Eye (tissue), 1 donor: ENCODE data around the gene HRH3.

Experiments
- DNase-seq: peaks from one replicate; pipeline ENCODE4 v3.0.0-alpha.2; 2015

HRH3 gene

DNA sequence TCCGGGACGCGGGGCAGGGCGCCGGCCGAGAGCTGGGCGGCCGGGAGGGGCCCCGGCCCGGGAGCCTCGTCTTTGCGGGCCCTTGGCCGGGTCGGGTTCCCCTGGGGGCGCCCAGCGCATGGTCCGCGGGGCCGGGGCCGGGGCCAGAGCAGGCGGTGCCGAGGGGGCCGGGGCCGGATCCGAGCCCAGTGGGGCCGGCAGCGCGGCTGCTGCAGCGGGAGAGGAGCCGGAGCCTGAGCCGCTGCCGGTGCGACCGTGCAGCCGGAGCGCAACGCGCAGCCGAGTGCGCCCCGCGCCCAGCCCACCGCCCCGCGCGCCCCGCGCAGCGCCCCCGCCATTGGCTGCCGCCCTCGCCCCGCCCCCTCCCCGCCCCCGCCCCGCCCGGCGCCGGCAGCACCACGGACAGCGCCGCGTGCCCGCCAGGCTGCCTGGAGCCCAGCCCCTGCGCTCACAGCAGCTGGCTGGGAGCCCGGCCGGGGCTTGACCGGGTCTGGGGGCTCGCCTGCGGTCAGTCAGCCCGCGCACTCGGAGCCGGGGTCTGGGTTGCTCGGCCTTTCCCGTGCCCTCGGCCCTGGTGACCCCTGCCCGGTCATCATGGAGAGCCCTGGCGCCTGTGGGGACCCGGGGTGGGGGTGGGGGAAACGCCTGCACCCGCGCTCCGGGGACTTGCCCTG lies at the start of gene HRH3:
Gene HRH3, minus strand, starts transcription at position 287 of the 674 bp plus-strand sequence. CDS start 308 bp downstream, outside the sequence.
- DNase-seq = peak; percentile 85

DNA sequence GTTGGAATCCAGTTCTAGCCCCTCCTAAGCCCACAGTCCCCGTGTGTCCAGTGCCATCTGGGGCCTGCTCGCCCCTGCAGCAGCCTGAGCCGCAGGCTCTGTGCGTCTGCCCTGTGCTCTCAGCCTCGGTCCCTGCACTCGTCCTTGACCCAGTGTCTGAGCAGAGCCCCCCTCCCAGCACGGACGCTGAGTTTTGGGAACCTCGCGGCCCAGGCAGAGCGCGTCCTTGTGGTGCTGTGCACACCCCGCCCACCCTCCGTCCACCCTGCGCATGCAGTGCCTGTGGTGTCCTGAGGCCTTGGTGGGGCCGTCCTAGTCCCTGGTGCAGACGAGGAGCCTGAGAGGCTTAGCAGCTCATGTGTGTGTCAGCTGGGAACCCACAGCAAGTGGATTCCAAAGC lies 49.8 kb upstream of the HRH3 start:
- no peak for DNase-seq

DNA sequence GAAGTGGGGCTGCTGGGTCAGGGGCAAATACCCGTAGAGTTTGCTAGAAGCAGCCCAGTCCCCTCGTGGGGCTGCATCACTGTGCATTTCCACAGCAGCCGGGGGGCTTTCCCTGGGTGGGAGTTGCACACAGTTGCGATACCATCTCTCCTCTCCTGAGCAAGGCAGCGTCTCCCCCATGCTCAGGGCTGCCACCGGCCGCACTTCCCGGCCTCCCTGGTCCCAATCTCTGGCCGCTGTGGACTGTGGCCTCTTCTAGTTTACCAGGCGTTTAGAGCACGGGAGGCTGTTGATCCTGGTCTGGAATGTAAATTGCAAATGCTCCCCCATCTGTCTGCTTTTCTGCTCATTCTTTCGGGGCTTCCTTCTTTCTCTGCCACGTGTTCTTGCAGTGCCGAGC lies 49.3 kb upstream of the HRH3 start:
- no peak for DNase-seq

DNA sequence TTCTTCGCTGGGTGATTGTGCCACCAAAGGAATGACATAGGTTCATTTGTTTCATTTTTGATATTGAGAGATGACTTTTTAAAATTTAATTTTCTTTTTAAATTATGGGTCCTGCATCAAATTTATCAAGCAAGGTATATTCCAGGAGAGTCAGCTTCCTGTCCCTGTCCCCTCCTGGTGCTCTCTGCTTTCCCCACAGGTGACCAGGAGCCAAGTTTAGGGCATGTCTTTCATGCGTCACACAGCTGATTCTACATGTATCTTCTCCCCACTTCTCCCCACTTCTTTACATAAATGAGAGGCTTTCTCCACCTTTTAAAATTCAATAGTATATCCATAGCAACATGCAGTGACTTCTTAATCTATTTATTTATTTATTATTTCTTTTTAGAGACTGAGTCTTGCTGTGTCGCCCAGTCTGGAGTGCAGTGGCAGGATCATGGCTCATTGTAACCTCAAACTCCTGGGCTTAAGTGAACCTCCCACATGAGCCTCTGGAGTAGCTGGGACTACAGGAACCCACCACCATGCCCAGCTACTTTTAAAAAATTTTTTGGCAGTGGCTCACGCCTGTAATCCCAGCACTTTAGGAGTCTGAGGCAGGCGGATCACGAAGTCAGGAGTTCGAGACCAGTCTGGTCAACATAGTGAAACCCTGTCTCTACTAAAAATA lies 48.3 kb upstream of the HRH3 start:
- DNase-seq = no peak

DNA sequence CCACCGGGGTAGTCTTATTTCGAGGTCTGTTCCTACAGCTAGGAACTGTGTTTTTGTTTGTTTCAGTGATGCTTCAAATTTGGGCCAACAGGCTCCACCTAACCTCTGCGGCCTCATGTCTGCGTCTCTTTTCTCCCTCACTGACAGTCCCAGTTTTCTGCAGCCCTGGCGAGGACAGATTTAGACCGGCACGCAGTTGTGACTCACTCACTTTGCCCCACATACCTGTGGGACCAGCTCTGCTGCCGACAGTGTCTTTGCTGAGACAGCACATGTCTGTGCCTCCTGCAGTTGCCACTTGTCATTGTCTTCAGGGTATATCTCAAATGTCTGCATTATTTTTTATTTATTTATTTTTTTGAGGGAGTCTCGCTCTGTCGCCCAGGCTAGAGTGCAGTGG lies 47.5 kb upstream of the HRH3 start:
- DNase-seq = no peak

DNA sequence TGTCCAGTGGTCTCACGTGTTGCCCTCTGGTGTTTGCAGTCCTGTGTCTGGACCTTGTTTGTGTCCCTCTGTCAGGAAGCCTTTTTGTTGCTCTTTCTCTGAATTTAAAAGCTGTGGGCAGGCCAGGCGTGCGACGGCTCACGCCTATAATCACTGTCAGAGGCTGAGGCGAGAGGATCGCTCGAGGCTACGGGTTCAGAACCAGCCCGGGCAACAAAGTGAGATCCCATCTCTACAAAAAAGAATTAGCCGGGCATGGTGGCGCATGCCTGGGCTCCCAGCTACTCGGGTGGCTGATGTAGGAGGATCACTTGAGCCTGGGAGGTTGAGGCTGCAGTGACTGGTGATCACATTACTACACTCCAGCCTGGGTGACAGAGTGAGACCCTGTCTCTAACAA lies 46.8 kb upstream of the HRH3 start:
- DNase-seq = no peak

DNA sequence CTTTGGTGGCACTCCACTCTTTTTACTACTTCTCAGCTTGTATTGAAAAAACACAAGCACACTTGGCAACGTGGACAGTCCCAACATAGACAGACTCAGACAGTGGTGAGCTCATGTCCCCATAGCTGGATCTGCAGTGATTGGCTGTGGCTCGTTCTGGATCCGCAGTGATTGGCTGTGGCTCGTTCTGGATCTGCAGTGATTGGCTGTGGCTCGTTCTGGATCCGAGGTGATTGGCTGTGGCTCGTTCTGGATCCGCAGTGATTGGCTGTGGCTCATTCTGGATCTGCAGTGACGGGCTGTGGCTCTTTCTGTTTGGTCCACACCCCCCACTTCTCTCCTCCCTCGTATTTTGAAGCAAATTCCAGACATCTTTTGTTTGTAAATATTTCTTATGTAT lies 46.3 kb upstream of the HRH3 start:
- no peak for DNase-seq

DNA sequence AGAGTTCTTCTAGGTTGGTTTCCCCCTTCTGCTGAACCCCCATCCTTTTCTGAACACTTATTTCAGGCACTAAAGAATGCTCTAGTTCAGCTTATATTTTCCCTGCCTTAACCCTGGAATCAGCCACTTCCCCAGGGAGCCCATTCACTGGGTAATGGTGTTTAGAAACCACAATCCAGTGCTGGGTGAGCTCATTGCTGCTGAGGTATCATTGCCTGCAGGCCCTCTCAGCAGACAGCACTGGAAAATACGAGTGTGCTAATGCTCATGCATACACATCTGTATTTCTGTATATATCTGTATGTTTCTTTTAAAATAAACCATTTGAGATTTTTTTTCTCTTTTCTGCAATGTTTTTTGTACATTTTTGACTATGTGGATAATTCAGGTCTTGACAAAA lies 45.3 kb upstream of the HRH3 start:
- DNase-seq = no peak

DNA sequence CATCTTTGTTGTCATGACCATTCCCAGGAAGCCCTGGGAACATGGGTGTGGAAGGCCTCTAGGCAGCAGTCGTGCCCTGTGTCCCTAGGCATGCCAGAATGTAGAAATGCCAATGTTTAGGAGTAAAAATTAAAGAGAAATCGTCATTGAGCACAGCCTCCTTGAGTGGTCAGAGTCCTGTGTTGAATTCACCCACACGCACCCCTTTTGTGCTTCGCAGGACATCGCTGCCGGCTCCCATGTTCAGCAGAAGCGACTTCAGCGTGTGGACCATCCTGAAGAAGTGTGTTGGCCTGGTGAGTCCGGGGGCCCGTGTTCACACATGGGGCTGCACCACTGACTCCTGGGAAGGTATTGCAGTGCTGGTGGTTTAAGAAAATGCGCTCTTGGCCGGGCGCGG lies 43.3 kb upstream of the HRH3 start:
- DNase-seq = no peak

DNA sequence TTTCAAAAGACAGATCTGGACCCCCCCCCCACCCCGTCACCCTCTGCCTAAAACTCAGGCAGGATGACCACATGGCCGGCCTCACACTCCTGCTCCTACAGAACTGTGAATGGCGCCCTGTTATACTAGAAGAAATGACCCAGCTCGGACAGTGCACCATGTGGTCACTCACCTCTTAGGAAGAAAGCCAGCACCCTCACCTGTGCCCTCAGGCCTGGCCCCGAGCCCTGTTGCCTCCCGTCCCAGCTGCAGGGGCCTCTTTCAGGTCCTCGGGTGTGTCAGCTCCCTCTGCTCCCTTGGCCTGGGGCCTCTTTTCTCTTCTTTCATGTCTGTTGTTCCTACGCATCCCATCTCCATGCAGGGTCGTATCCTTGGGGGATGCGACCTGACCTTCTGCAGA lies 42.0 kb upstream of the HRH3 start:
- no peak for DNase-seq

DNA sequence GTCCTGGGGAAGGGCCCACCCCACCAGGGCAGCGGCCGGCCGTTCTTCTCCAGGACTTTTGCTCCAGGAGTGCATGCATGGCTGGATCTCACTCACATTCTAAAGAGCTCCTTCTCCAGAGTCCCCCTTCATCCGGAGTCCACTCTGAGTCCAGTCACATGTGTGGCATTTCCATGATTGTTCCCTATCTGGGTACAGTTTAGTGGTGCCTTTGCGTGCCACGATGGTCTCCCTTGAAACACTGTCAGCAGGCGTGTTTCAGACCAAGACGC lies 39.2 kb upstream of the HRH3 start:
- DNase-seq = no peak

DNA sequence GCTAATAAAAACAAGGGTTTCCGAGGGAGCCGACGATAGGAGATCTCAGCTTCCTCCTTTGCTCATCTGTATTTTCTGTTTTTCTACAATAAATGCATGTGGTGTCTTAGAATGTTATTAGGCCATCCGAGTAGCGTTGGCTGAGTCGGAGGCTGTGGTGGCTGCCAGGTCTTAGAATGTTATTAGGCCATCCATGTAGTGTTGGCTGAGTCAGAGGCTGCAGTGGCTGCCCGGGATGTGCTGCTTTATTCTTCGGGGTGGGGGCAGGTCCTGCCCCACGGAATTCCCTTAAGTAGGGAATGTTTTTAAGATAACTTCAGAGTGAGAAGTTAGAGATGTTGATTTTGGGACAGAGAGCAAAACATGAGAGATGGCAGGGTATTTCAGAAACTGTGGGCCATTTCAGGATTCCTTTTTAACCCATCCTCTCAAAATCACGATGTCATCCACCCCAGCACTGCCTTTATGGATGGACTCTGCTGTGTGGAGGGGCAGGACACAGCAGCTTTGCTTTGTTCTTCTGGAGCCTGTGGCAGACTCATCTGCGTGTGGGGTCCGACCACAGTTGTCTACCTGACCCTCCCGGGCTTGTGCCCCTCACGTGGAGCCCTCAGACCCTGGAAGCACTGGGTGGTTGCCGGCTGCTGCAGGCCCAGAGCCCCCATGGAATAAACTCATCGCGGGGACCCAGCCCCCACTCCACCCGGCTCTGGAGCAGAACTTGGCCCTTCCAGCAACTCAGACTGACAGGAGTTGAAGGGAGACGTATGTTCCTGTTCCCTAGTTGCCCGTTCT lies 38.6 kb upstream of the HRH3 start:
- no peak for DNase-seq

DNA sequence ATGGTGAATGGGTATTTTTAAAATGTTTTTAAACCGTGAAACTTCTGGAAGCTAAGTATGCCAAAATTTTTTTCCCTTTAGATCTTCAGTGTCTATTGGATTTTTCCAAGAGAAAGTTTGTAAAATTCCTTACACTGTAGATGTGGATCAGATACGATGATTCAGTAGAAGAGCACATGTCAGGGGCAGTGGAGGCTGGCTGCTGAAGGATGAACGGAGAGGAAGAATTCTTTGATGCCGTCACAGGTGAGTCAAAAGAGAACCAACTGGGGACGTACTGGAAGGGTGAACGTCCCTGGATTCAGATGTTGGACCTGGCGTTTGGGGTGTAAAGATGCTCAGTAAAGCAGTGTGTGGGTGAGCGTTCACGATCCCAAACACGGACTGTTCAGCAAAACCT lies 35.9 kb upstream of the HRH3 start:
- DNase-seq = no peak

DNA sequence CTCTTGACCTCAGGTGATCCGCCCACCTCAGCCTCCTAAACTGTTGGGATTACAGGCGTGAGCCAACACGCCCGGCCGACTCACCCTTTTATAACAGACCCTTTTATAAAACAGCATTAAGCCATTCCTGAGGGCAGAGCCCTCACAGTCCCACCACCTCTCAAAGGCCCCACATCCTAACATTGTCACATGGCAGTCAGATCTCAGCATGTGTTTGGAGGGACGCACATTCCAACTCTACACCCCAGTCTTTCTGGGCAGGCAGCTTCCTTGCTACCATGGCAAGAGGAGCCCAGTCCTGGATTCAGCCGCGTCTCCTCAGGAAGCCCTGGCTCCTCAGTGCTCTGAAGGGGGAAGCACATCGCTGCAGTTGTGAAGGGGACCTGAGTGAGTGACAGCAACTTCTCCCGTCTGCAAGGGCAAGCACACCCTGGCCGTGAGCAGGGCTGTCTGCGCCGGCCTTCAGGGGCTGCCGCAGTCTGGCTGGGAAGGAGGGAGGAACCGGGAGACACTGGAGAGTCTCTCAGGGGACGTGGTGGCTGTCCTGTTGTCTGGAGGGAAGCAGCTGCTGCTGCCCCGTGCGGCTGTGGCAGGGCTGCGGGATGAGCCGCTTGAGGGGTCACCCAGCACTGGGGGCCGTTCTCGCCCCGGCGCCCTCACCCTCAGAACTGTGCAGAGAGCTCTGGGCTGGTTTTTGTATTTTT lies 34.1 kb upstream of the HRH3 start:
- peak; percentile 65 for DNase-seq

DNA sequence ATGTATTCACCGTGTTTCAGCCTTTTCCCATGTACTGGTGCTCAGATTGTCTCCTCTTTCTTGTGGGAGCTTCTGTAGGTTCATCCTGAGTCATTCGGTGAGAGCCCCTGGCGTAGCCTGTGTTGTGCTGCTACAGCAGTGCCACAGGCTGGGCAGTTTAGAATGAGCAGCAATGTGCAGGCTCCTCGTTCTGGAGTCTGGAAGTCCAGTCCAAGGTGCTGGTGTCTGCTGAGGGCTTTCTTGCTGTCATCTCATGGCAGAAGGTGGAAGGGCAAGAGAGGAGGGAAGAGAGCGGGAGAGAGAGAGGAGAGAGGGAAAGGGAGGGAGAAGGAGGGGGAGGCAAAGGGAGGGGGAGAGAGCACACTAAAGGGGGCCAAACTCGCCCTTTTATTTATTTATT lies 33.3 kb upstream of the HRH3 start:
- DNase-seq = no peak

DNA sequence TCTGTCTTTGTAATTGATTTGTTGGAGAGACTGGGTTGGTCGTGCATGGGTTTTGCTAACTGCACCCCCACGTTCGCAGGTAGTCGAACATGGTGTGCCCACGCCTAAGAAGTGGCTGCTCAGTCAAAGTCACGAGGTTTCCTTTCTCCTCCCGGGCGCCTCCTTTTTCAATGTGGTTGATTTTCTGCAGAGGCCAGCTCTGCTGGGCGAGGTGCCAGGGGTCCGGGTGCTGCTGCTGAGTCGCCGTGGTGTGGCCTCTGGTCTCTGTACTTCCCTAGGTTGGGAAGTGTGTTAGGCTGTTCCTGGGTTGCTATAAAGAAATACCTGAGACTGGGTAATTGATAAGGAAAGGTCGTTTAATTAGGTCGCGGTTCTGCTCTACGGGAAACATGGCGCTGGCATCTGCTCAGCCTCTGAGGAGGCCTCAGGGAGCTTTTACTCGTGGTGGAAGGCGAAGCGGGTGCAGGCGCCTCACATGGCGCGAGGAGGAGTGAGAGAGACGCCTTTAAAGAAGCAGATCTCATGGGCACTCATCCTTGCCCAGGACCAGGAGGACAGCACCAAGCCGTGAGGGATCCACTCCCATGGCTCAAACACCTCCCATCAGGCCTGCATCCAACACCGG lies 32.4 kb upstream of the HRH3 start:
- DNase-seq = no peak

DNA sequence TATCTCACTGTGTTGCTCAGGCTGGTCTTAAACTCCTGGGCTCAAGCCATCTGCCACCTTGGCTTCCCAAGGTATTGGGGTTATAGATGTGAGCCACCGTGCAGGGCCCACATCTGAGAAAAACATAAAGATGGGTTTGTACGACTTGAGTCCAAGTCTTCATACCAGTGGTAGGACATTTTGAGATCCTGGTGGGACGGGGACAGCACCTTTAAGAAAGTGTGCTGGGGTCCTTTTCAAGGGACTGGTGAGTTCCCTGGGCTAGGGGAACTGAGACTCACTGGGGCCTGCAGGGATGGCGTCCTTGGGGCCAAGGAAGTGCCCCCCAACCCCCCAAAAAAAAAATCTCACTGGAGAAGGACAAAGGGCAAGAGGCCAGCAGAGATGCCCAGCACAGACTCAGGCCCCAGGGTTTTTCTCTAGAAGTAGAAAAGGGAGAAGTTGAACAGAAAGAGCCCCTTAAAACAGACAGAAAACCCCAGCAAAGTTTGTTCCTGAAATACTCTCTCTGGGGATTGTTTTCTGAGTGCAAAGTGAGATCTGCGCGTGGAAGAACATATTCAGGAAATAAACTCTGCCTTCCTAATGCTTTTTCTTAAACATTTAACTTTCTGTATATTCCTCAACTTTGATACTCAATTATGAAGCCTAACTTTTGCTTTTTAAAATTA lies 28.9 kb upstream of the HRH3 start:
- no peak for DNase-seq

DNA sequence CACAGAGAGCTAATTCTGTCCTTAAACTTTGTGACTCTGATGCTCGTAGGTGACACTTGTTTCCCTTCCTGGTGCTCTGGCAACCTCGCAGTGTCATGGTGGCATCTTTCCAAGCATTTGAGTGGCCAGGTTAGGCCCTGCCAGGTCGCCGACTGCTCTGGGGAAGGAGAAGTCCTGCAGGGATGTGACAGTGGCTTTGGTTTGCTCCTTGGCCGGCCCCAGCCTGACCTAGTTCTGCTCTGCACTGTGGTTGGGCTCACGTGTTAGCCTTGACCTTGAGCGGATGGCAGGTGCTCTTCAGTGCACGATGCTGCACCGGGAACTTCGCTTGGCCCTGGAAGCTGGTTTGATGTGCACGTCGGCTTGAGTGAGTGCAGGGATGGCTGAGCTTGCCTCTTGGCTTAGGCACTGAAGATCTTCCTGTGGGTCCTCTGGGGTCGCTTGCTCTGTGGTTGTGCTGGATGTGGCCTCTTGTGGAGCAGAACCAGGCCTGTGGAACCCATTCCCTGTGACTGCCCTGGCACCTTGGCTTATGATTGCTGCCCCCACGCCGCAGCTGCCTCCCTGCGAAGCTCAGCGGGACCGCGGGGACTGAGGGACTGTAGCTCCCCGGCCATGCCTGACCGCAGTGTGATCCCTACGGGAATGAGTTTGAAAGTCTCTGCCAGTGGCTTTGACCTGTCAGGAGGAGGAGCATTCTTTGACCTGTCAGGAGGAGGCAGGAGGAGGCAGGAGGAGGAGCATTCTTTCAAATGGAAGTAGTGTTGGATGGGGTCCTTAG lies 27.0 kb upstream of the HRH3 start:
- DNase-seq = peak; percentile 68

DNA sequence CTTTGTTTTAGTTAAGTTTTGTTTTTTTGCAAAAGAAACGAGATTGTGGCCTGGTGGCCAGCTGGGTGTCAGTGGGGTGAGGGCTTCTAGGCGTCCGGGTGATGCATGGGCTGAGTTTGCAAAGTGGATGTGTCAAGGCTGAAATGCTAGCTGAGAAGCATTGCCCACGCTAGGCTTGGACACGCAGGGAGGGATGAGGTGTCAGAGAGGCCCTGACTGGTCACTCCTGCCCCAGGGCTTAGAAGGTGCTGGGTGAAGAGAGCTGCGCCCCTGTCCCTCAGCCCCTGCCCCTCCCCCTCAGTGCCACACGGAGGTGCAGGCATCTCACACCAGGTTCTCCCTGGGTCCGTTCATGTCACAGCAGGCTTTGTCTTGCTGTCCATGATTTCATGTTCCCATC lies 26.4 kb upstream of the HRH3 start:
- DNase-seq = no peak

DNA sequence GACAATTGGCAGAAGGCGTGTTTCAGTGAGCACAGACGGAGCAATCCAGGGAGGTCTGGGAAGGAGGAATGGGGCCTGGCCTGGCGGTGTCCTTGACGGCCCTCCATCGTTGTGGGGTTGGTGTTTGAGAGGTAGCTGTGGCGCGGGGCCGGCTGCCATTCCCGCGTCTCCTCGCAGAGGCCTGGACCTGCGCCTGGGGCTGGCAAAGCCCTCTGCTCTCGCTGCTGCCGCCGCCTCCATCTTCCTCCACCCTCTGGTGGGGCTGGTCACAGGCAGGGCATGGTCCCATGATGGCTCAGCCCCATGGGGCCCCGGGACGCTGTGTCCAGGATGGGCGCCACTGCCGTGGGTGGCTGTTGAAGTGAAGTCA lies 25.8 kb upstream of the HRH3 start:
- DNase-seq = no peak

DNA sequence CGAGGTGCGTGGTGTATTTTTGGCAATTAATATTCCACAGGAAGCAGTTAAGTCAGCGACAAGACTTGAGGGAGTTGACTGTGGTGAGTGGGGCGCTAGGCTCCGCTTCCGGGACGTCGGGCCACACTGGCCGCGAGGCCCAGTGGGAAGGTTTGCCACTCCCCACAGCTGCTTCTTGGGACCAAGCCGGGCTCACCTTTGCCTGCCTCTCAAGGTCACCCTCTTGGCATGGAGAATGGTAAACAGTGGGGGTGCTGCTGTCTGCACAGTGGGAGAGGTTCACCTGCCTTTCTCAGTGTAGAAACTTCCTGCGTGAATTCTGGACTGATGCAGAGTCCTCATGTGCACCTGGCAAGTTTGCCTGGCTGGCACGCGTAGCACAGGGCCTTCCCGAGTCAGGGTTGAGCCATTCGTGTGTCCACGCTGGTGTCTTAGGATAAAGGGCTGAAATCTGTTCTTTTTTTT lies 24.6 kb upstream of the HRH3 start:
- DNase-seq = no peak
